H1 (cell line): Measurements from ENCODE around the gene EXOSC5. TPM values are rescaled to one million over a fixed set of nuclear protein-coding genes. Genes with fewer than 3 reads are reported as not detected.

Experiments
- polyA plus RNA-seq, 7 experiments: library from polyadenylated mRNA; depleted of rRNA in 3 of 7; stranded (reverse) in 5 of 7; unstranded in 2 of 7; fragments of >200 nt in 5 of 7; fragments of 200-250 nt in 2 of 7; gene quantifications; 1 replicate in 5 of 7; 2 replicates in 1 of 7; 4 replicates in 1 of 7; pipeline versions ENCODE4 v1.2.1 to v1.2.3, GENCODE V29; 2011 to 2013; ENCODE audit warnings: missing spikeins in 2 of 7, mixed read lengths in 2 of 7
- small RNA-seq: library from polyadenylated mRNA; stranded (forward); fragments of <200 nt; extraction: miRNeasy Mini kit (QIAGEN cat#:217004); gene quantifications from one replicate; pipeline ENCODE3, GENCODE V24; 2013; ENCODE audit not compliant: insufficient read depth
- total RNA-seq: library from RNA; stranded (reverse); fragmentation: NEBNext Ultra II Directional; extraction: Animal tissue kit (Norgen Biotek cat#: 25700); gene quantifications from 2 replicates; pipeline ENCODE4 v1.2.1, GENCODE V29; 2021

EXOSC5 gene
- total and polyA plus RNA-seq, 2 of the 8 experiments (the other 6 are each of a cell fraction or from before 2014, with no cell fraction given), result 56.2 to 92.8 TPM

Small RNA genes within 50 kb of the gene (small RNA-seq; reads per million reads assigned to genes)
- gene RF00017, result not detected

Other genes with a start within 250 kb of the EXOSC5 start
- 245 and 267 TPM in 2 replicates for gene CYP2S1, start 204.1 kb downstream of the EXOSC5 start, total RNA-seq
- gene CYP2S1, start 204.1 kb downstream of the EXOSC5 start, polyA plus RNA-seq (2011; rRNA removed), result 97.9 and 210 TPM in 2 replicates
- gene AXL, start 178.1 kb downstream of the EXOSC5 start, total RNA-seq, result 51.0 and 53.3 TPM in 2 replicates
- gene AXL, start 178.1 kb downstream of the EXOSC5 start, polyA plus RNA-seq (2011; rRNA removed), result 35.3 and 62.4 TPM in 2 replicates
- 264 and 268 TPM in 2 replicates for gene HNRNPUL1, start 133.0 kb downstream of the EXOSC5 start, total RNA-seq
- 99.5 and 157 TPM in 2 replicates for gene HNRNPUL1, start 133.0 kb downstream of the EXOSC5 start, polyA plus RNA-seq (2011; rRNA removed)
- gene CCDC97, start 87.2 kb downstream of the EXOSC5 start, total RNA-seq, result 21.1 and 27.1 TPM in 2 replicates
- gene CCDC97, start 87.2 kb downstream of the EXOSC5 start, polyA plus RNA-seq (2011; rRNA removed), result 19.8 and 32.6 TPM in 2 replicates
- 10.6 and 12.2 TPM in 2 replicates for gene TGFB1, start 43.4 kb downstream of the EXOSC5 start, total RNA-seq
- 1.7 and 6.5 TPM in 2 replicates for gene TGFB1, start 43.4 kb downstream of the EXOSC5 start, polyA plus RNA-seq (2011; rRNA removed)
- gene B9D2, start 33.2 kb downstream of the EXOSC5 start, total RNA-seq, result 4.9 and 5.0 TPM in 2 replicates
- 6.3 and 9.0 TPM in 2 replicates for gene B9D2, start 33.2 kb downstream of the EXOSC5 start, polyA plus RNA-seq (2011; rRNA removed)
- gene TMEM91, start 20.8 kb downstream of the EXOSC5 start, total RNA-seq, result 4.2 and 5.3 TPM in 2 replicates
- 7.4 and 12.9 TPM in 2 replicates for gene TMEM91, start 20.8 kb downstream of the EXOSC5 start, polyA plus RNA-seq (2011; rRNA removed)
- 14.2 and 15.2 TPM in 2 replicates for gene BCKDHA, start 459 bp upstream of the EXOSC5 start, total RNA-seq
- gene BCKDHA, start 459 bp upstream of the EXOSC5 start, polyA plus RNA-seq (2011; rRNA removed), result 69.6 and 103 TPM in 2 replicates
- gene B3GNT8, start 30.0 kb upstream of the EXOSC5 start, total RNA-seq, result 0.86 and 1.6 TPM in 2 replicates
- 0.55 and 0.67 TPM in 2 replicates for gene B3GNT8, start 30.0 kb upstream of the EXOSC5 start, polyA plus RNA-seq (2011; rRNA removed)
- gene DMAC2, start 42.6 kb upstream of the EXOSC5 start, total RNA-seq, result 86.8 and 92.2 TPM in 2 replicates
- gene DMAC2, start 42.6 kb upstream of the EXOSC5 start, polyA plus RNA-seq (2011; rRNA removed), result 170 and 190 TPM in 2 replicates
- gene ERICH4, start 45.8 kb upstream of the EXOSC5 start, total RNA-seq, result not detected in 2 replicates
- not detected in 2 replicates for gene ERICH4, start 45.8 kb upstream of the EXOSC5 start, polyA plus RNA-seq (2011; rRNA removed)
- not detected in 2 replicates for gene CEACAM21, start 178.8 kb upstream of the EXOSC5 start, total RNA-seq
- gene CEACAM21, start 178.8 kb upstream of the EXOSC5 start, polyA plus RNA-seq (2011; rRNA removed), result 0.06 TPM in 1 of 2 replicates, not detected in the other
- gene CEACAM4, start 229.7 kb upstream of the EXOSC5 start, total RNA-seq, result not detected in 2 replicates
- gene CEACAM4, start 229.7 kb upstream of the EXOSC5 start, polyA plus RNA-seq (2011; rRNA removed), result not detected in 2 replicates